PFSK-1 (cell line): ENCODE results near the gene CLEC16A.

Experiments
- FOXP2 ChIP-seq: optimal IDR thresholded peaks from 2 replicates; pipeline ENCODE3; 2011; ENCODE audit warnings: borderline replicate concordance, control low read depth, inconsistent platforms; ENCODE audit not compliant: insufficient read depth; ENCODE audit errors: extremely low read length, extremely low read depth
- POLR2AphosphoS5 ChIP-seq: IDR thresholded peaks from 2 replicates; pipeline ENCODE4 v1.6.1; 2012; ENCODE audit warnings: low read depth, mild to moderate bottlenecking, control low read depth, low read length, moderate library complexity
- REST ChIP-seq, 2 experiments: IDR thresholded peaks; 2 replicates each; pipeline versions ENCODE4 v1.6.1 to v1.8.0; 2011 to 2012; ENCODE audit warnings: low read depth in 2 of 2, low read length in 2 of 2, control low read depth in 1 of 2, inconsistent platforms in 1 of 2, mild to moderate bottlenecking in 1 of 2, moderate library complexity in 1 of 2; ENCODE audit not compliant: insufficient read depth in 1 of 2
- SIN3A ChIP-seq: IDR thresholded peaks from 2 replicates; pipeline ENCODE4 v1.6.1; 2012; ENCODE audit warnings: mild to moderate bottlenecking, low read length, moderate library complexity, borderline replicate concordance; ENCODE audit not compliant: insufficient read depth
- TAF1 ChIP-seq: IDR thresholded peaks from 2 replicates; pipeline ENCODE4 v1.6.1; 2012; ENCODE audit warnings: low read length, control low read depth, borderline replicate concordance; ENCODE audit not compliant: insufficient read depth

Gene CLEC16A

GRCh38 chr16:11060842-11061241 lies 116.5 kb downstream of the CLEC16A start:
- no peak for TF ChIP-seq TAF1
- no peak for TF ChIP-seq REST (IDR thresholded peaks at IDR 0.05; ENCODE audit: insufficient read depth in 1 of 2, low read depth in 2 of 2, low read length in 2 of 2)
- TF ChIP-seq POLR2AphosphoS5 = no peak
- TF ChIP-seq SIN3A = no peak
- TF ChIP-seq FOXP2 = no peak

- TF ChIP-seq FOXP2 (no peak), REST (IDR thresholded peaks at IDR 0.05; ENCODE audit: insufficient read depth in 1 of 2, low read depth in 2 of 2, low read length in 2 of 2) (no peak), TAF1 (no peak), SIN3A (no peak), POLR2AphosphoS5 (no peak)
Observed at GRCh38 chr16:11061629-11062270, 117.4 kb downstream of the CLEC16A start.

- TF ChIP-seq POLR2AphosphoS5 (no peak), SIN3A (no peak), FOXP2 (no peak), REST (IDR thresholded peaks at IDR 0.05; ENCODE audit: insufficient read depth in 1 of 2, low read depth in 2 of 2, low read length in 2 of 2) (no peak), TAF1 (no peak)
Observed at GRCh38 chr16:11063448-11064201, 119.3 kb downstream of the CLEC16A start.

- TF ChIP-seq REST (IDR thresholded peaks at IDR 0.05; ENCODE audit: insufficient read depth in 1 of 2, low read depth in 2 of 2, low read length in 2 of 2) (no peak), SIN3A (no peak), POLR2AphosphoS5 (no peak), TAF1 (no peak)
Observed at GRCh38 chr16:11064202-11064540, 119.8 kb downstream of the CLEC16A start.
